Right hindlimb (tissue), 1 donor: ENCODE measurements around the gene NKD2.
A peak's percentile ranks its signal among the peaks of the same experiment; 100 is the strongest.
"Not testable (repeated sequence)": the region's sequence is repeated elsewhere in the genome, so short reads cannot be mapped to it uniquely, and the experiment has no call there.

Experiments
- DNase-seq: peaks from one replicate; pipeline ENCODE4 v3.0.0-alpha.2; 2018

The NKD2 gene

GRCh38 chr5:1075931-1076330, 67.3 kb downstream of the NKD2 start:
- DNase-seq: no peak

GRCh38 chr5:1076406-1076805, 67.8 kb downstream of the NKD2 start:
- no peak for DNase-seq

DNA sequence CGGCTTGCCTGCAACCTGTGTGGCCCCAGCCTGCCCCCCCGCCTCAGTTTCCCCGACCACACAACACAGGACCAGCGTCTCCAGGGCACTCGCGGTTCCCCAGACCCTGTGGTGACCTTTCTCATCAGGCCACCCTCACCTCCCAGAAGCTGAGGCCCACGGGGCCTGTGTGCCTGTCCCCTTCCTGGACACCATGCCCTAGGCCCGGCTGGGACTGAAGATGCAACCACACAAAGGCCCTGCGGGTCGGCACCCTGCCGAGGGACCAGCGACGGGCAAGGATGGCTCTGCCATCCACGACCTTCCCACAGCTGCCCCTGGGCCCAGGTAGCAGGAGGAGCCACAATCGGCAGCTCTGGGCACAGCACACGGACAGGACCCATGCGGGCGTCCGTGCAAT, 68.4 kb downstream of the NKD2 start:
- no peak for DNase-seq

DNA sequence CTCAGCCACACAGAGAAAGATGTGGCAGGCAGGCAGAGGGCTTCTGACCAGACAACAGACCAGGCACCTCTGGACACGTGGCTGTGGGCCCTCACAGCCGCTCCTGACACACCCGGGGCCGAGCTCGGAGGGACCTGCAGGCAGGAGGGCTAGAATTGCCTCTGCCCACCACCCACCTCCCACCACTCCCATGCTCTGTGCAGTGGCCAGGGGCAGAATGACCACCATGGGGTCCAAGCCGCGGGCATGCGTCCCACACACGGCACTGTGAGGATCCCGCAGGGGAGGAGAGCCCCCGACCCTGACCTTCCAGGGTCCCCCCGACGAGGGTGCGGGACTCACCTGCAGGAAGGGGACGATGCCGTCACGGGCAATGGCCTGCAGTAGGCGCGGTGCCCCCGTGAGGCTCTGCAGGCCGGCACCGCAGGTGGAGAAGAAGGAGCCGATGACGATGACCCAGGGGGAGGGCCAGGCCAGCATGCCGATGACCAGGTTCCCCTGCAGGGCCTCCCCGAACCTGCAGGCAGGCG, 69.0 kb downstream of the NKD2 start:
- no peak for DNase-seq

DNA sequence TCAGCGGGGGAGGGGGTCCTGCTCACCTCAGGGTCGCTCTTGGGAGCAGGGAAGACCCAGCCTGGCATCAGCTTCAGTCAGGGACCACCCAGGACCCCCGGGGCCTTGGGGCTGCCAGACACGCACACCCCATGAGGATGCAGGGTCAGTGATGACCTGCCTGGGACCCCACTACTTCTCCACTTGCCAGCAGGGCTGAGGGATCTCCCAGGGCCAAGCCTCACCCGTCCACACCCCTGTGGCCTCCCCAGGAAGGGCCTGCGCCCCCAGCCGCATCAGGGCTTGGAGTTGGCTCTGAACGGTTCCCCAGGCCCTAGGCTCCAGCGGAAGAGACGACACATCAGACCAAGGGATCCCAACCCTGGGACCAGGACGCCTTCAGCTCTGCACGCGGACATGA, 69.6 kb downstream of the NKD2 start:
- no peak for DNase-seq

- DNase-seq: no peak
Observed at GRCh38 chr5:1078851-1079250, 70.2 kb downstream of the NKD2 start.

DNA sequence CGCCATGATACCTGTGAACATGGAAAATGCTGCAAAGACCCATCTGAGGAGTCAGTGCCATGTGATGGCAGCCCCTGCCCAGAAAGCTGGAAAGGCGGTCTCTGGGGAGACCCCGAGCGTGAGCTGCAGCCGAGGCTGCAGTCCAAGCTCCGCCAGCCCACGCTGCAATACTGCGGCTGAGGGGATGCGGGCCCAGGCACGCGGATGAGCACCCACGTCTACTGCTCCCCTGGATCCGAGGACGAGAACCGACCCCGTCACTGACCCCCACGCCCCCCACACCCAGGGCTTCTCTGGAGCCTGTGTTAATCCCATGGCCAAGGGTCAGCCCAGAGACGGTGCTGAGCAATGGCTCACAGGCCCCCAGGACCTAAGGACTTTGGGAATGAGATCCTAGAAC, 70.9 kb downstream of the NKD2 start:
- no peak for DNase-seq

- DNase-seq: no peak
Observed at GRCh38 chr5:1079961-1080360, 71.4 kb downstream of the NKD2 start.

- DNase-seq: peak; percentile 47
Observed at GRCh38 chr5:1080432-1080831, 71.8 kb downstream of the NKD2 start.

- DNase-seq: no peak
Observed at GRCh38 chr5:1081519-1081918, 72.9 kb downstream of the NKD2 start.

GRCh38 chr5:1083026-1083425, 74.4 kb downstream of the NKD2 start:
- DNase-seq: not testable (repeated sequence)

- no peak for DNase-seq
Observed at GRCh38 chr5:1083823-1084605, 75.4 kb downstream of the NKD2 start.

GRCh38 chr5:1085391-1085790, 76.8 kb downstream of the NKD2 start:
- DNase-seq: no peak

DNA sequence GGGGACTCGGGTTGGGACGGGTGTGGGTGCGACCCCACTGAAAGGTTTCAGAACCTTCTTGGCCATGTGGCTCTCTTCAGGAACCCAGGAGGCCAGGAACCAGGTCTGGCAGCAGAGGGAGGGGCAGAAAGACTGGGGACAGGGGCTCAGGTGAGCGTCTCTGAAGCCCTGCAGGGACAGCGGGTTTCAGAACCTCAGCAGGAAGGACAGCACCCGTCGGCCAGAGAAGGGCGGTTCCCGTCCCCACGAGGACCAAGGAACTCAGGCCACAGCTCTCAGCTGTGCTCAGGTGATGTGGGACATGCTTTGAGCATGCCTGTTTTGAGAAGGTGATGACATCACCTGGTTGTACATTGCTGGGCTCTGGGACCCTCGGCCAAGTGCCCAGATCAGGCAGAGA, 77.5 kb downstream of the NKD2 start:
- DNase-seq: no peak

DNA sequence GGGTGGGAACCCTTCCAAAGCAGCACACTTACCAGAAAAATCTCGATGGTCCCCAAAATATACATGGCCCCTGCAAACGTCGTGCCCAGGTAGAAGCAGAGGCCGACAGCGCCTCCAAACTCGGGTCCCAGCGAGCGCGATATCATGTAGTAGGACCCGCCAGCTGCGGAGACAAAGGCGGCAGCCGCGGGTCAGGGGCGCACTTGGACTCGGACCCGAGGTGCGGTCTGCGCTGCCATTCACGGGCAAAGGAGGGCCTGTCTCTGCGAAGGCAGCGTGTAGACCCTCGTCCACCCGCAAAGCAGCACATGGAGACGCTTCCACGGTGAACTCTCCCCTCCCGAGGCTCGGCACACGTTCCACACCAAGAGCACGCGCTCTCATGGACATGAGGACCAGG, 78.3 kb downstream of the NKD2 start:
- DNase-seq: no peak

DNA sequence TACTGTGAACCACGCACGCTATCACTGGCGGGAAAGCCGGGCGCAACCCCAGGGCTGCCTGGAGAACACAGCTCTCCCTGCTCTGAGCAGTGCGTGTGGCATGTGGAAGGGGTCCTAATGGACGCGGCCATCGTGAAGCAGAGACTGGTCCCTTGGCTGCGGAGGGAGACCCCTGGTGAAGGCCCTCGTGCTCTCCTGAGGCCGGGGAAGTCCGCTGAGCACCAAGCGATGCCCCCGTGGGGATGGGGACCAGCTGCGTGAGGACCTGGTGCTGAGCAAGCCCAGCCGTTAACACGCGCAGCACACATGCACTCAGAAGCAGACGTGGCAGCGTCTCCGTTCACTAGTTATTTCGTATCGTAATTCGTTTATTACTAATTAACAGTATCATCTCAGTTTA, 78.8 kb downstream of the NKD2 start:
- DNase-seq: no peak

GRCh38 chr5:1088031-1088430, 79.4 kb downstream of the NKD2 start:
- DNase-seq: no peak
